ENCODE results near the gene ABTB2. TPM values are rescaled to one million over a fixed set of nuclear protein-coding genes. Genes with fewer than 3 reads are reported as not detected.

The ABTB2 gene
- total RNA-seq, 2 experiments from 2014 or later: 0.91 to 0.97 TPM

DNA sequence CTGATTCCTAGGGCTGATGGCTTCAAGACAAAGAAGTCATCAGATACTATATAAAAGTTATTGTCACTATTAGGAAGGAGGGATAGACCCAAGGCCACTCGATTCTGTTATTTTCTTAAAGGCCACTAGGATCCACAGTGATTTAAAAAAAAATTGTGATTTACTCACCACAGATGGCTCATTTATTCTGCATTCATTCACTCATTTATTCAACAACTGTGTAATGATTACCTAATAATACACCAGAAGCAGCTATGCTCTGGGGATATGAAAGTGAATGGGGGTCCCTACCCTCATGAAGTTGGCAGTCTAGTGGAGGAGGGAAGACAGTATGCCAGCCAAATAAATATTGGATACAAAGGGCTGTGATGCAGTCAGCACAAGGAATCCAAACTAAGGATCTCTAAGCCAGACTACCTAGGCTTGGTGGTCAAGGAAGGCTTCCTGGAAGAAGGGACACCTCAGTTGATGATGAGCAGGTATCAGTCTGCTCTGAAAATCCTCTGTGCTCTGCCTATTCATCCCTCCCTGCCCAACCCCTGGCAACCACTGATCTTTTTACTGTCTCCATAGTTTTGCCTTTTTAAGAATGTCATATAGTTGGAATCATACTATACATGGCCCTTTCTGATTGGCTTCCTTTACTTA, 141.9 kb downstream of the ABTB2 start:
- POLR2A ChIA-PET: no interaction called here
- ATAC-seq (ENCODE audit: low read depth) (no peak), DNase-seq (no peak)
- Mint-ChIP-seq H3K36me3 (no peaks in the 10 kb centered on the region), H3K27ac (no peak overlapping the region), H3K4me1 (peaks cover 9% of the 10 kb centered on the region), H3K9me3 (no peaks in the 10 kb centered on the region), H3K27me3 (peaks cover 16% of the 10 kb centered on the region), H3K4me3 (no peak overlapping the region)

DNA sequence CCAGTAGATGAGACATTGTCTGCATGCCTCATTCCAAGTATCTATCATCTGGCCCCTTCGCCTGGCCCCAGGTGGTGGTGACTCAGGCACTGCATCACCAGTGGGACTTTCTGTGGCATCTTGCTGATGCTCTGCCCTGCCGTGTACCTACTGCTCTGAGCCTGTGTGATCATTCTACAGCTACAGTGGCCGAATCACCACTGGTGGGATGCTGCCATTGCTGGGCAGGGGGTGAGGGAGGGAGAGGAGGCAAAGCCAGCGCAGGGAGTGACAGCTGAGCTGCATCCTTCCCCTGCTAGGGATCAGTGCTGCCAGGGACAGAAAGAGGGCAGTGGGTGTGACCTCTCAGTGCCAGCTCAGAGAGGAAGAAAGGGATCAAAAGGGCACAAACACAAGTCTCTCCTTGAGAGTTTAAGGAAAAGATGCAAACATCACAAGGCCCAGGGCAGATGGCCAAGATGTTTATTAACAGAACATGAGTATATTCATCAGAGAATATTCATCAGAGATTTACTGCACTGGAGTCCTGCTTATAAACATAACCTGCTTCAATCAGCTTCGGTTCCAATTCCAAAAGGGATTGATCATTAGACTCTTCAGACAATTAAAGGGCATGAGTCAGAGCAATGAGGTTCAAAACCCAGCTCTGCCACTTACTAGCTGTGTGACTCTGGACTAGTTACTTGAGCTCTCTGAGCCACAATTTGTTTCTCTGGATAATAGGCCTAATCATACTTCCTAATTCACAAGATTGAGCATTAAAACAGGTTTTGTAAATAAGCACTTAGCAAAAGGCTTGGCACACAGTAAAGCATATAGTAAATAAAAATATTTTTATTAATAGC, 142.6 kb downstream of the ABTB2 start:
- H3K36me3 Mint-ChIP-seq: no peaks in the 10 kb centered on the region
- no peaks in the 10 kb centered on the region for H3K9me3 Mint-ChIP-seq
- H3K27me3 Mint-ChIP-seq: peaks cover 19% of the 10 kb centered on the region
- no peak for DNase-seq
- no peak overlapping the region for H3K27ac Mint-ChIP-seq
- POLR2A ChIA-PET: no interaction called here
- ATAC-seq (ENCODE audit: low read depth): peak; percentile 33
- no peak overlapping the region for H3K4me3 Mint-ChIP-seq
- peaks cover 9% of the 10 kb centered on the region for H3K4me1 Mint-ChIP-seq

DNA sequence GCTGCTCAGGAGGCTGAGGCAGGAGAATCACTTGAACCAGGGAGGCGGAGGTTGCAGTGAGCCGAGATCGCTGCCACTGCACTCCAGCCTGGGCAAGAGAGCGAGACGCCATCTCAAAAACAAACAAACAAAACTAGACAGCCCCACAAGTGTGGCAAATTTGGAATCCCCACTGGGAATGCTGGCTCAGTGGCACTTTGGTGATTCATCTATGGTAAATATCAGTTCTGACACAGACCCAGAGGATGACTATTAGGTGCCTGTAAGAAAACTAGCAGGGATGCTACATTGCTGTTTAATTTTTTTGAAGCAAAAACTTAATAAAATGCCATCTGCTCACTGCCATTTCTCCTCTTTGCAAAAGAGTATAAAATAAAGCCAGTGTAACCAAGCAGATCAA, 144.4 kb downstream of the ABTB2 start:
- no peak overlapping the region for H3K4me3 Mint-ChIP-seq
- no peak for ATAC-seq (ENCODE audit: low read depth)

DNA sequence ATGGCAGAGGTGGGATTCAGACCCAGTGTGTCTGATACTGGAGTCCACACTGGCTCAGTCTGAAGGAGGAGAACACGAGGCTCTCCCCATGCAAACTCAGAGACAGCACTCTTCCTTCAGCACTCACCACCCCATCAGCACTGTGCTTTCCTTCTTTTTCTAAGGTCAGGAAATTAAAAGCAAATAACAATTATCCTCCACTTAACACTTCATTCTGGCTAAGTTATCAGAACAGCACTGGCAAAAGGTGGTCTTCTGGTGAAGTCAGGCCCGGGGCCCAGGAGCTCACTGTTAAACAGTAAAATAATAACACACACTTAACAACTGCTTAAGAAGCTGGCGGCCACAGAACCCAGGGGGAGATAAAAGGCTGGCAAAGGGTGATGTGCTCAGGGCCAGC, 145.2 kb downstream of the ABTB2 start:
- POLR2A ChIA-PET: no interaction called here
- no peak overlapping the region for H3K4me3 Mint-ChIP-seq
- DNase-seq: no peak
- peaks cover 8% of the 10 kb centered on the region for H3K27me3 Mint-ChIP-seq
- no peaks in the 10 kb centered on the region for H3K36me3 Mint-ChIP-seq
- no peak for ATAC-seq (ENCODE audit: low read depth)
- peaks cover 15% of the 10 kb centered on the region for H3K4me1 Mint-ChIP-seq
- no peak overlapping the region for H3K27ac Mint-ChIP-seq
- H3K9me3 Mint-ChIP-seq: no peaks in the 10 kb centered on the region

More for the DNA sequence above, 144.4 kb downstream of the ABTB2 start:
- no peak for DNase-seq
- no peak overlapping the region for H3K27ac Mint-ChIP-seq
- POLR2A ChIA-PET: no interaction called here
- peaks cover 12% of the 10 kb centered on the region for H3K27me3 Mint-ChIP-seq
- H3K36me3 Mint-ChIP-seq: no peaks in the 10 kb centered on the region
- peaks cover 12% of the 10 kb centered on the region for H3K4me1 Mint-ChIP-seq
- no peaks in the 10 kb centered on the region for H3K9me3 Mint-ChIP-seq

DNA sequence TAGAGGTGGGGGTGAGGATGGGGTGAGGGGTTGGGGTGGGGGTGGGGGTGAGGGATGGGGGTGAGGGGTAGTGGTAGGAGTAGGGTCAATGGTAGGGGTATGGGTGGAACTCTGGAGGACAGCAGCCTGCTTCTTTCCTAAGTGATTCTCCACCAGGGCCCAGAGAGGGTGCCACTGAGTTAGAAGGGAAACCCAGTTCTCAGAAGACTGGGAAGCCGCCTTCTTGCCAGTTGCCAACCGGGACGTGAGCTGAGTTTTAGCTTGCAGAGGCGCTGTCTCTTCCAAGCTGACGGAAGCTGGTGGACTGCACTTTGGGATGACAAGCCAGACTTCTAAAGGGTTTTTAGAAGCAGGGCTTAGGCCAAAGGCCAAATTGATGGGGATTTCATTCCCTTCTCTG, 148.0 kb downstream of the ABTB2 start:
- Mint-ChIP-seq H3K9me3 (no peaks in the 10 kb centered on the region), H3K4me1 (peaks cover 13% of the 10 kb centered on the region), H3K4me3 (no peak overlapping the region), H3K27me3 (peaks cover 4% of the 10 kb centered on the region), H3K27ac (no peak overlapping the region), H3K36me3 (no peaks in the 10 kb centered on the region)
- DNase-seq (no peak), ATAC-seq (ENCODE audit: low read depth) (no peak)
- POLR2A ChIA-PET: no interaction called here

DNA sequence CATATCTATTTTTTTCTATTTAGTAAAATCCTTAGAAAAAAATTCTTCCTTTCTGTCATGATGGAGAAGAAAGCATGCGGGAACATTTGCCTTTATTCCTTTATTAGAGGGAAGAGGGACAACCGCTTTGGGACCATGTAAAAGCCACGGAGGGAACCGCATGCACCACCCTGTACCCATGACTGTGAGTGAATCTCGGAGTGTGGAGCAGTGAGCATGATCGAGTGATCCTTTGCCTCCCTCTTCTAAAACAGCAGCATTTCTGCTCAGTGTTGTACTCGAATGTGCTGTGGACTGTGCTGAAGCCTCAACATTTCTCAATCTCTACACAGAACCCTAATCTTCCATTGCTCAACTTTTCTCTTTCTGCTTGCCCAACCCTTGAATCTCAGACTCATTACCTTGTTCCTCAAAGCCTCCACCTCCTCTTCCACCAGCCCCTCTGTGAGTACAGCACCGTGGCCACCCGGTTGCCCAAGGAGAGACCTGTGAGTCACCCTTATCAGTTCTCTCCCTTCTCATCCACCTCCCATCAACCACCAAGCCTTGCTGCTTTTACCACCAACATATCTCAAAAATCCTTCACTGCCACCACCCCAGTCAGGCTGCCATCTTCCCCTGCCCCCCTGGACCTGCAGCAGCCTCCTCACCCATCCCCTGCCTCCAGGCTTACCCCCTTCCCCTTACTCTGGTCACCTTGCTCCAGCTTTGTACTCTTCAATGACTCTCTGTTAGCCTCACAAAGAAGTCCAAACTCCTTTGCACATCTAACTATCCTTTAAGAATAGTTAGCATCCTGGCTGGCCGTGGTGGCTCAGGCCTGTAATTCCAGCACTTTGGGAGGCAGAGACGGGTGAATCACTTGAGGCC, 149.3 kb downstream of the ABTB2 start:
- POLR2A ChIA-PET: no interaction called here
- peaks cover 2% of the 10 kb centered on the region for H3K27me3 Mint-ChIP-seq
- no peak overlapping the region for H3K4me3 Mint-ChIP-seq
- ATAC-seq (ENCODE audit: low read depth) (peak; percentile 25), DNase-seq (no peak)
- no peak overlapping the region for H3K27ac Mint-ChIP-seq
- H3K4me1 Mint-ChIP-seq: peaks cover 12% of the 10 kb centered on the region
- H3K9me3 Mint-ChIP-seq: no peaks in the 10 kb centered on the region
- H3K36me3 Mint-ChIP-seq: no peaks in the 10 kb centered on the region

DNA sequence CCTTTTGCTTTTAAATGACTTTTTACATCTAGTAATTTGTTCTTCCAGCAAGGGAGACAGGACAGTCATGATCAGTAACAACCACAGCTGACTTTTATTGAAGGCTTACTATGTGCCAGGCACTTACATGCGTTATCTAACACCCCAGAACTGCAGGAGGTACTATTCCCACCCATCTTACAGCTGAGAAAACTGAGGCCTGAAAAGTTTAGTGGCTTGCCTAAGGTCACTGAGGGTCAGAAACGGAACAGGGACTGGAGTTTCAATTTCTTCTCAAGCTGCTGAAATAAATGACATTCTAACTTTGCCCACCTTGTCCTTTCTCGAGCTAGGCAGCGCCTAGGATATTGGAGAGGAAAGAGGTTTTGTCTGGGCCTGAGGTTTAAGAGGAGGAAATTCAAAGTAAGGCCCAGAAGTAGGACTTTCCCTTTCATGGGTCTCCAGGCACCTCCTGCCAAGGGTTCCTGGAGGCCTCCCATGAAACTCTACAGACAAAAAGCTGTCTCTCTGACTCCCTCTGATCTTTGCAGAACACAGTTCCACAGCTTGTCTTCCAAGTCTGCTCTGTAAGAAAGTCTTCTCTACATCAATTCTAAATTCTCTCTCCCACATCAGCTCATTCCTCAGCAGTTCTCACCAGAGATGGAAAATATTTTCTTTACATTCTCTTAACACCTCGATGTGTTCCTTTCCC, 150.2 kb downstream of the ABTB2 start:
- ATAC-seq (ENCODE audit: low read depth): no peak
- H3K27me3 Mint-ChIP-seq: peaks cover 2% of the 10 kb centered on the region
- POLR2A ChIA-PET: no interaction called here
- no peak for DNase-seq
- no peak overlapping the region for H3K27ac Mint-ChIP-seq
- no peak overlapping the region for H3K4me3 Mint-ChIP-seq
- H3K36me3 Mint-ChIP-seq: no peaks in the 10 kb centered on the region
- peaks cover 18% of the 10 kb centered on the region for H3K4me1 Mint-ChIP-seq
- no peaks in the 10 kb centered on the region for H3K9me3 Mint-ChIP-seq

DNA sequence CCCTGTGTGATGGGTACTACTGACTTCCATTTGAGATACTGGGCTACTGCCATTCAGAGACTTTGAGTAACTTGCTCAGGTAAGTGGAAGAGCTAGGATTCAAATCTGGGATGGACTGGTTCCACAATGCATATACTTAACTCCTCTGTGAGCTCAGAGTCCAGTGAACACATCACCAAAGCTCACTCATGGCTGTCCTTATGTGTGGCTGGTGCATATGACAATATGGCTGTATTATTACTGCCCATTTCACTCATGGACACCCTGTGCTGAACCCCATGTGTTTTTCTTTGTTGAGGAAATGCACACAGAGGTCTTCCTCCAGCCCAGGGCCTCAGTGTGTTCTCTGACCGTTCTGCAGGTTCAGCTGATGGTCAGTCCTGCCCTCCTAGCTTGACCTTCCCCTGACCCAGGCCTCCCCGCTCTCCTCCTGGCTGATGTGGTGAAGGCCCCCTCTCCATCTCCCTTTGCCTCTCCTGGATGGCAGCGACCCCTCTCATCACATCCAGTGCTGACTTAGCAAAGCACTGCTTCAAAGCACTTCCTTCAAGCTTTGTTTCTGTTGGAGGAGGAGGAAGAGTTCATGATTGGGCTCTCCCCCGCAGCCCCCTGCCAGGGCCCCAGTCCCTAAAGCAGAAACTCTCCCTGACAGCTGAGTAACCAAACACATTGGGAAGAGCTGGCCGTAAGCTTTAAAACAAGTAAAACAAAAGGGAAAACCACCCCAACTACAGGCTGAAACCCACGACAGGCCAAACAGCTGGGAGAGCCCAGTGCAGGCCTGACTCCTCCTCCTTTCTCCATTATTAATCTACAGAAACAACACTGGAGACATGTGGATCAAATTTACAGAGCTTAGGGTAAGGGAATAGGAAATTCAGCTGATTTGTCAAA, 151.2 kb downstream of the ABTB2 start:
- Mint-ChIP-seq H3K4me1 (peaks cover 20% of the 10 kb centered on the region), H3K27ac (peak overlapping the region; percentile 6), H3K9me3 (no peaks in the 10 kb centered on the region), H3K27me3 (peaks cover 2% of the 10 kb centered on the region), H3K4me3 (no peak overlapping the region), H3K36me3 (no peaks in the 10 kb centered on the region)
- no peak for DNase-seq
- POLR2A ChIA-PET: interaction anchor here (1.4 kb wide), 1 partner anchor 24 kb away, joined by 3 read pairs; no protein-coding TSS in a partner anchor
- ATAC-seq (ENCODE audit: low read depth): no peak

DNA sequence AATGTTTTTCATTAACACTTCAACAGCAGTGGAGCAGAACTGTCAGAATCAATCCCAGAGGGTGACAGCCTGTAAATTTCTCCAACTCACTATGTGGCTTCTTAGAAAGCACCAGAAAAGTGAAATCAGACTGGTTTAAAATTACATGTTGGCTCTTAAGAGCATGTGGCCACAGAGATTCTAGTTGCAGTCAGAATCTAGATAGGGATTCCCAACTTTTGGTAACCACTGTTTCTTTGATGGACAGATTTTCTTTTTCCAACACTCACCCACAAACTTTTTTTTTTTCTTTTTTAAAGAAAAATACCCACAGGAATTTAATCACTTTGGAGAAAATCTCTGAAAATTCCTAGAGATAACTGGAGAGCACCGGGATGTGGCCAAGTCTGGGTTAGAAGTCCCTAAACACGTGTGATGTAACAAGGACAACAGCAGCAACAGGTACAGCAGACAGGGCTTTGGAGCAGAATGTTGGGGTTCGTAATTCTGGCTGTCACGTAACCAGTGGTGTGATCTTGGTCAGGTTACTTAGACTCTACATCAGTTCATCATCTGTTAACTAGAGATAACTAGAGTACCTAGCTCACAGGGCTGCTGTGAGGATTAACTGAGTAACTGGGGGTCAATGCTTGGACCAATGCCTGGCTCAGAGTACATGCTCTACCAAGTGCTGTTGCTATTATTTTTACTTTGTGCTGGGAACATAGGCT, 152.3 kb downstream of the ABTB2 start:
- no peak for ATAC-seq (ENCODE audit: low read depth)

DNA sequence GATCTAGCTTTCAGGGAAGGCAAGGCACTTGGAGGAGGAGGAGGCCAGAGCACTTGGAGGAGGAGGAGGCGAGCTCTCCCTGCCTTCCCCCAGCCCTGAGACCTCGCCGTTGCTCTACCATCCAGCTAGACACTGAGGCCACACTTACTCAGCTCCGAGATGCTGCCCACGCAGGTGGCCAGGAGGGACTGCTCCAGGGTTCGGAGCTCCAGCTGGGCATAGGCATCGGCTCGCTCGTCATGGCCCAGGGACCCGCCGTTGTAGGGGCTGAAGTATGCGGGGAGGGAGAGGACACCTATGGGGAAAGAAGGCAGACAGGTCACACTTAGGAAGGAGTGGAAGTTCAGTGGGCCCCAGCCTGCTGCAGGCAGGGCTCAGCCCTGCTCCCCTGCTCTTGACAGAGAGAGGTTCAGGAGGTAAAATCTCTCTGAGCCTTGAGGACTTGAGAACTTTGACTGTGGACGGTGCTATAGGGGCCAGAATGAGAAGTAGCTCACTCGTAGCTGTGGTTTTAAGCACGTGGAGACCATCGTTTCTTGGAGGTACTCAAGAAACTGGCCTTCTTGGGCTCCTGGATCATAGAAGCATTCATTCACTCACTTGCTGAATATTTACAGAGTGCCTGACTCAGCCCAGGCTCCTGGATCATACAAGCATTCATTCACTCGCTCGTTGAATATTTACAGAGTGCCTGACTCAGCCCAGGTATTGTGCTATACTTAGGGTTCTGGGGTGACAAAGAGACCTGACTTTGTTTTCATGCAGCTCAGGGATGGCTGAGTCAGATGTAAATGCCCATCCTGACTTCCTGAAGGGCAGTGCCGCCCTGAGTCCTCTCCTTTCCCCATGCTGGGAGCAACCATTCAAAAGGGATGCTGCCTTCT, 153.2 kb downstream of the ABTB2 start:
- Mint-ChIP-seq H3K4me3 (no peak overlapping the region), H3K4me1 (peaks cover 22% of the 10 kb centered on the region), H3K27me3 (no peaks in the 10 kb centered on the region), H3K36me3 (no peaks in the 10 kb centered on the region), H3K9me3 (no peaks in the 10 kb centered on the region), H3K27ac (no peak overlapping the region)
- ATAC-seq (ENCODE audit: low read depth) (no peak), DNase-seq (no peak)
- POLR2A ChIA-PET: no interaction called here

More for the DNA sequence above, 152.3 kb downstream of the ABTB2 start:
- no peak for DNase-seq
- Mint-ChIP-seq H3K27me3 (peaks cover under 1% of the 10 kb centered on the region), H3K9me3 (no peaks in the 10 kb centered on the region), H3K36me3 (no peaks in the 10 kb centered on the region), H3K4me3 (no peak overlapping the region), H3K4me1 (peaks cover 22% of the 10 kb centered on the region), H3K27ac (no peak overlapping the region)
- POLR2A ChIA-PET: interaction anchor here (1.4 kb wide), 1 partner anchor 23 kb away, joined by 3 read pairs; no protein-coding TSS in a partner anchor

DNA sequence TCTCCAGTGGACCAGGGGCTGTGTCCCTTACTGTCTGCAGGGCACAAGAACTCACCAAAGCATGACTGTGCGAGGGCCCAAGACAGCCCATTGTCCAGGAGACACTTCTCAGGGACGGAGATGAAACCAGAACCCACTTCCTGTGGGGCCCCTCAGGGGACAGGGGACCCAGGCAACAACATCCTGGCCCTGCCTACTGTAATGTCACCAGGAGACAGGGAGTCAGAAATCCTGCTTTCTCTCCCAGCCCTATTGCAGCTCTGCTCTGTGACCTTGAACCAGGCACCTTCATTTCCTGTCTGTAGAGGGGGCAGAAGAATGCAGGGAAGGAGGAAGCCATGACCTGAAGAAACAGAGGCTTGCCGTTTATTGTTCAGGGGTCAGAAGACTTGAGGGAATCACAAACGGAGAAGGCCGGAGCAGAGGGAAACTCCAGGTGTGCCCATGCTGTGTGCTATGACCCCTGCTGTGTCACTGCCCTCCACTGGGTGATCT, 154.4 kb downstream of the ABTB2 start:
- H3K36me3 Mint-ChIP-seq: no peaks in the 10 kb centered on the region
- peak overlapping the region; percentile 2 for H3K4me3 Mint-ChIP-seq
- DNase-seq (peak; percentile 44), ATAC-seq (ENCODE audit: low read depth) (peak; percentile 46)
- peak overlapping the region; percentile 60 for H3K27ac Mint-ChIP-seq
- H3K4me1 Mint-ChIP-seq: peaks cover 26% of the 10 kb centered on the region
- no peaks in the 10 kb centered on the region for H3K9me3 Mint-ChIP-seq
- POLR2A ChIA-PET: no interaction called here
- no peaks in the 10 kb centered on the region for H3K27me3 Mint-ChIP-seq
